GM20431 (cell line): ENCODE measurements around the gene TRIM7.

Experiments
- in situ Hi-C: fragments of 300-500 bp; cut with MseI, MboI; formaldehyde crosslinking; loops from one replicate; pipeline ENCODE4 v1.15.0; 2020; ENCODE audit warnings: low sequenced_read_pairs; ENCODE audit not compliant: unreplicated experiment

The TRIM7 gene

GRCh38 chr5:181197326-181197951 is 7.6 kb downstream of the TRIM7 start:
- in situ Hi-C loops = no loop called here

- in situ Hi-C loops = no loop called here
These were observed 9.7 kb downstream of the TRIM7 start for GRCh38 chr5:181195249-181195761.

GRCh38 chr5:181194489-181195248 is 10.3 kb downstream of the TRIM7 start:
- in situ Hi-C loops = no loop called here

DNA sequence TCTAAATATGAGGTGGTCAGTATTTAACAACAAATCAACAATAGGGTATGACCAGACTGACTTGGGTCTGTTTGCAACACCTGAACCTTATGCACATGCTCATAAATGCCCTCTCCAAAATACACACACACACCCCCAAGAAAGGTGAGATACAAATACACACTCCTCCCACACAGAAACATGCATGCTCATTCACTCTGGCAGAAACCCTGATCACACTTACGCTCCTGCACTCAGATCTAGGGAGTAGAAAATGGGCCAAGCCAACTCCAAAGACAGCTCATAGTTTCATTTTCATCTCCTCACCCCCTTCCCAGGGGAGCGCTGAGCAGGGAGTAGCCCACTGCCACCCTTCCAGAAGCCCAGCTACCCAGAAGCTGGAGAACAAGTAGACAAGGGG is 11.3 kb downstream of the TRIM7 start:
- in situ Hi-C loops = no loop called here

DNA sequence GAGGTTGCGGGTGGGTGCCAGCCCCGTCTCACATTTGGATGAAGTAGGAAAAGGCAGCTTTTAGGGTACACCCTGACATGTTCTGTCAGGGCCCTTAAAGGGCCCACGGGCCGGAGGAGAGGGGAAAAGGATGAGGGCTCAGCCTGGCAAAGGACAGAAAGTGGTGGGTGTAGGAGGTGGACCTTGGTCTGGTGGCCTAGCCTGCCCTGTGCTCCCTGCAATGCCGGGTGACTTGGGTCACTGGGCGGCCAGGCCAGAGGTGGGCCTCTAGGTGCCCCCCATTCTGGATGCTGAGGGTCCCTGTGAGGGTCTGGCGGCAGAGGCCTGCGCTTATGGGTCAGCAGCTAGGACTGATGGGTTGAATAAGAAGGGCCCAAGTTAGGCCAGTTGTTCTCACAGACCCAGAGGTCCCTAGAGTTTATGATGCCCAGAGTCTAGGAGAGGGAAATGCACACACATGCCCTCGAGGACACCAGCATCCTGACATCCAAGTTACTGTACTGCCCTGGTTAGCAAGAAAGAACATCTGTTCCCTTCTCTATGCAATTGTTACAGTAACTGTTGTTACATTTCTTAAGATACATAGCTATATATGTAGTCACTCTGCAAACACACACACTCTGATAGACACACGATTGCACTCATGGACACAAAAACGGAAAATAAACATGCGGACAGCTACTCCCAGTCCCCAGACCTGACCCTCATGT is 12.5 kb downstream of the TRIM7 start:
- in situ Hi-C loops = no loop called here

GRCh38 chr5:181191526-181192336 is 13.3 kb downstream of the TRIM7 start:
- in situ Hi-C loops = no loop called here

DNA sequence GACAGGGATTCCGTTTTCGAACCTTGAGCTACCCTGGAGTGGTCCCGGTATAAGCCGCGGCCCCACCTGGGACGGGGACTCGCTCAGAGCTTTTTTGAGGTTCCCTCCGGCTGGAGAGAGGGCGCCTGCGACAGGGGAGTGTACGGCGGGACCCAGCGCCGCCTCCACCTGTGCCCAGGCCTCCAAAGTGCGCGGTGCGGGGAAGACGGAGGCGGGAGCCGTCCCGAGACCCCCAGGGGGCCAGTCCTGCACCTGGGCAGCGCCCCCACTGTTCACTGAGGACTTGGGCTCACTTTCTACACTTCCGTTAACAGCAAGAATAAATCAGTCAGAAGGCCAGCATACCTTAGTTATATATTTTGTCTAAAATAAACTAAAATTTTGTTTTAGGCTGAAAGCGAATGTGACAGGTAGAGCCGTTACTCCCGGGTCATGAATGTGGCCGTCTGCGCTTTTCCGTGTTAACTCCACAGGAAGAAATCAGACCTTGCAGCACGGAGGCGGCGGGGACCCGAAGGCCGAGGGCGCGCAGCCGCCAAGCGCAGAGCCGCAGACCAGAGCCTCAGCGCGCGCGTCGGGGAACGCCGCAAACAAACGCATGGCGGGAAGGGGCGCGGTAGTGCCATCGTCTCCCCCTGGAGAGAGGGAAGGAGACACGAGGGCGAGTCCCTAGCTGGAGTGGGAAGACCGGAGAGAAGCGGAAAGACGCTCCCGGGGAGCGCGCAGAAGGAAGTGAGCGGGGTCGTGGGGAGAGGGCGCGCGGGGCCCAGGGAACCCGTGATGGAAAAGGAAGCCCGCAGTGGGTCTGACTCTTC is 14.1 kb downstream of the TRIM7 start:
- in situ Hi-C loops = no loop called here

- in situ Hi-C loops = no loop called here
These were observed 14.9 kb downstream of the TRIM7 start for GRCh38 chr5:181189962-181190710.

DNA sequence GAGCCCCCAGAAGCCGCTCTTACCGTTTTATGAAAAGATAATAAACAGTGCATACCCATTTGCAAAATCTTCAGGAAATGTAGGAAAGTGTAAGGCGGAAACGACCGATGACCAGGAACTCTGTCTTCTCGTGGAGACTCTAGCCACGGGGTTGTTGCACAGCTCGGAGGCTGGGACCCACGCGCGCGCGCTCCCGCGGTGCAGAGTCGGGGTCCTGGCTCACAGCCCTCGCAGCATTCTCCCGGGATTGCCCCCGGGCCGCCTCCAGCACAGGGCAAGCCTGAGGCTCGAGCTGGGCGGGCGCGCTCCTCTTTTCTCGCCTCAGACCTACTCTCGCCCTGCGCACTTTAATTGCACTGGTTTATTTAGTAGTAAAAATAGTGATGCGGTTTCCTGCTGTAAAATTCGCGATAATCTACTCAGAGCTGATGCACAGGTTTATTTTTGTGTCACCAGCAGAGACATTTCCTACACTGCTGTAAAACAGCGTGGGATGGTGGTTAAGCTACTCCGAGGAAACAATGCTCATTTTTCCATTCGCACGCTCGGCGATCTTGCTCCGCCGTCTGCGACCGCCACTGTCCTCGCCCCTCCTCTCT is 15.5 kb downstream of the TRIM7 start:
- in situ Hi-C loops = no loop called here

DNA sequence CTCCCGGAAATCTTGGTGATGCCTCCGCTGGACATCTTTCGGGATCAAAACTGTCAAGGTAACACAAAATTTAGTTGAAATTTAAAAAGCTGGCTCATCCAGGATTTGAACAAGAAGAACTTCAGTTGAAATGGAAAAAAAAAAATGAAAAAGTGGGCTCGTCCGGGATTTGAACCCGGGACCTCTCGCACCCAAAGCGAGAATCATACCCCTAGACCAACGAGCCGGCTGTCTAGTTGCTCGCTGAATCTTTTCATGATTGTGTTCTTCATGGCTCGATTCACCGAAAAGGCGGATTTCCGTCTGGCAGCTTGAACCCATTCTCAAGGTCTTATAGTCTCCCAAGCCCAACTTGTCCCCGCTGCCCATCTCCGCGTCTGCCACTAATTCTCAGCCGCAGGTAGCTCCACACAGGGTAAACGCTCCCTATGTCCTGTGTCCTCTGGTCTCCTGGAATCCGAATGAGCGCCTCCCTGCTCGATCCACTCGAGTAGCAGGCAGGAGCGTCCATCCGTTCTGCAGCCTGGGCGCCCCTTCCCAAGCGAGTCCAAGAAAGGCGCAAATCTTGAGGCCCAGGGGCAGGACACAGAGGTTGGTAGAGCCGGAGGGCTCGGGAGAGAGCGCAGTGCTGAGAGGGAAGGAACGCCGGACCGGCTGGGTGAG is 16.2 kb downstream of the TRIM7 start:
- in situ Hi-C loops = no loop called here

- in situ Hi-C loops = no loop called here
These were observed 17.3 kb downstream of the TRIM7 start for GRCh38 chr5:181187500-181188213.

GRCh38 chr5:181186986-181187499 is 18.0 kb downstream of the TRIM7 start:
- in situ Hi-C loops = no loop called here

- in situ Hi-C loops = no loop called here
These were observed 19.0 kb downstream of the TRIM7 start for GRCh38 chr5:181186022-181186421.

GRCh38 chr5:181185560-181185959 is 19.4 kb downstream of the TRIM7 start:
- in situ Hi-C loops = no loop called here

GRCh38 chr5:181184845-181185216 is 20.2 kb downstream of the TRIM7 start:
- in situ Hi-C loops = no loop called here

GRCh38 chr5:181182651-181183050 is 22.3 kb downstream of the TRIM7 start:
- in situ Hi-C loops = no loop called here
